HG03108 (cell line): ENCODE data around the gene FBXL12.
"Not testable (repeated sequence)": the region's sequence is repeated elsewhere in the genome, so short reads cannot be mapped to it uniquely, and the experiment has no call there.

Experiments used
- ATAC-seq: cut with Tn5 transposase; IDR thresholded peaks from one replicate; pipeline ENCODE4 v1.9.1; 2021; ENCODE audit warnings: moderate library complexity; ENCODE audit not compliant: unreplicated experiment

Gene FBXL12

GRCh38 chr19:9818734-9819595 is at the start of gene FBXL12:
Gene FBXL12, minus strand, starts transcription at chr19:9819079. Its CDS starts 266 bp downstream, at chr19:9818813.
- peak; percentile 83 for ATAC-seq

GRCh38 chr19:9865732-9866501 is 47.0 kb upstream of the FBXL12 start:
- no peak for ATAC-seq

DNA sequence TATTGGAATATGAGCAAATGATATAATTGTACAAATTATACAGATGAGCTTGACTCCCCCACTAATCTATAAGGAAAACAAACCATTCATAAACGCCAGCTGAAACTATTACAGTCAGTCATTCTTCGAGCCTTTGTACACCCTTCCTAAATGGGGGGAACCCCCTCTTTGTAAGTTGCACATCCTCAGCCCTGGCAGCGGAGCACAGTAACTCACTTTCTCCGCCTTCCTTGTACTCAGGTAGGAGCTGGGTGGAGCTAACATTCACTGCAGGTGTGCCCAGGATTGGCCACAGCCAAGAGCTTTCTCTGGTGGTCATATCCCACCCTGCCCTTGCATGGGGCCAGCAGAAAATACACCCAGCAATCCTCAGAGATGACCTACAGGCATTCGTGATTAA is 44.9 kb upstream of the FBXL12 start:
- ATAC-seq: no peak

DNA sequence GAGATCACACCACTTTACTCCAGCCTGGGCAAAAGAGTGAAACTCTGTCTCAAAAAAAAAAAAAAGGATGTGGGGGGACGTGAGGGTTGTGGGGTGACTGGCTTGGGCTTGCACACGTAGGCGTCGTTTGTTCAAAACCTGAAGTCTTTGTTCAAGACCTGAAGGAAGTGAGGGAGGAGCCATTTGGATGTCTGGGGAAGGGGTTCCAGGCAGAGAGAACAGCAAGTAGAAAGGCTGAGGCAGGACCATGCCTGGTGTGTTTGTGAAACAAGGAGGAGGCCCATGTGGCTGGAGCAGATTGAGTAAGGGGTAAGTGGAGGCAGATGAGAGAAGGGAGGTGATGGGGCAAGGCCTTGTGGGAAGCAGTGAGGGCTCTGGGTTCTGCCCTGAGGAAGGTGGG is 44.1 kb upstream of the FBXL12 start:
- ATAC-seq: no peak

GRCh38 chr19:9861503-9861902 is 42.6 kb upstream of the FBXL12 start:
- ATAC-seq: no peak

GRCh38 chr19:9860407-9860806 is 41.5 kb upstream of the FBXL12 start:
- ATAC-seq: no peak

DNA sequence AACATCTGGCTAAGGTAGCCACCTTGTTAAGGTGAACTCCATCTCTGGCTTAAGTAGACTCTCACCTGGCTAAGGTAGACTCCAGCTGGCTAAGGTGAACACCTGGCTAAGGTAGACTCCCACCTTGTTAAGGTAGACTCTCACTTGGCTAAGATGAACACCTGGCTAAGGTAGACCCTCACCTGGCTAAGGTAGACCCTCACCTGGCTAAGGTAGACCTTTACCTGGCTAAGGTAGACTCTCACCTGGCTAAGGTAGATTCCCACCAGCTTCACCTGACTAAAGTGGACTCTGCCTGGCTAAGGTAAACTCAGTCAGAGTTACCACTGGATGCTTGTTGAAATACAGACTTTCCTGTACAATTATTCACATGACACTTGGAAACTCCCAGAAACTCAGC is 39.9 kb upstream of the FBXL12 start:
- ATAC-seq: no peak

DNA sequence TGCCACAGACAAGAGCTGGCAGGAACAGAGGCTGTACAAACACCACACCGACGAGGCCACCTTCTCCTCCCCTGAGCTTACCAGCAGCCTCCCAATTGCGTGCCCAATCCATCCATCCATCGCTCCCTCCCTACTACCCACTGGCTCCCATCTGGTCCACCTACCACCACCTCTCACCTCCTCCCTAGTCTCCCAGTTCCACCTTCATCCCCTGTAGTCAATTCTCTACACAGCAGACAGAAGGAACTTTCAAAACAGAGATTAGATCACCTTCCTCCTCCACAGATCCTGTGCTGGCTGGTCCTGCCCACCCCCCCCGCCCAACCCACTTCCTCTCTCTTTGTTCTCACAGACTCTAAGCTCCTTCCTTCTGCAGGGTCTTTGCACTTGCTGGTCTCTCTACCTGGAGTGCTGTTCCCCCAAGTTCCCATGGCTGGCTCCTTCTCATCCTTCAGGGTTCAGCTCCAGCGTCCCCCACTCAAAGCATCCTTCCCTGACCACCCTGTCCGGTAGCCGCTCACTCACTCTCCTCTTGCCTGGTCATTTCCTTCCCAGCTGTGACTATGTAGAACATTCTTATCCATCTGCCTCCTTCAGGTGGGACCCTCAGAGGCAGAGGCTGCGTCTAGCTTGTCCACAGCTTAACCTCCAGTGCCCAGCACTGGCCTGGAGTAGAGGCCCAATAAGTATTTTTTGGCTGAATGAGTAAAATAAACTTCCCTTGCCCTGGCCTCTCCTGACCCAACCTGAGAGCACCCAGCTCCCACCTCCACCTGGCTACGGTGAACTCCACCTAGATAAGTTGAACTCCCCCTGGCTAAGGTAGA is 39.3 kb upstream of the FBXL12 start:
- no peak for ATAC-seq

DNA sequence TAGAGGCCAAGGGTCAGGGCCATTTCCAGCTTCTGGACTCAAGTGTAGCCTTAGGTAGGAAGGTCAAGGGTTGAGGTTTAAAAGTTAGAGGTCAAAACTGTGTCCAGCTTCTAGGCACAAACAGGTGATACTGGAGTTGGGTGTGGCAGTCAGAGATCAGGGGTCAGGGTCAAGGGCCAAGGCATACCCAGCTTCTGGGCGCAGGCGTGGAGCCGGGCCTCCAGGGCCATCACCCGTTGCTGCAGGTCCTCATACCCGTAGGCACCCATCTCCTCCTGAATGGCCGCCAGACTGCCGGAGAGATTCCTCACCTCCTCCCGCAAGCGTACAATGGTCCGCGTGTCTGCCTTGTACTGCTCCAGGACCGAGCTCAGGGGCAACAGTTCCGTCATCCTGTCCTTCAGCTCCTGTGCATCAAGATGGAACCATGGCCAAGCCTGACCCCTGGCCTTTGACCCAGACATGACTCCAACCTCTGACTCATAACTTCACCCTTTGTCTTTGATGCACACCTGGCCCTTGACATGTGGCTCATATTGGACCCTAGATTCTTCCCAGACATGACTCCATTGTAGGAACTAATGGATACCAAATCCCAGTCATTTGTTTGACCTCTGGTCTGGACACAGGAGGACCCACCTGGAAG is 38.3 kb upstream of the FBXL12 start:
- no peak for ATAC-seq

- no peak for ATAC-seq
Measured at GRCh38 chr19:9856609-9857008, 37.7 kb upstream of the FBXL12 start.

GRCh38 chr19:9854282-9854846 is 35.5 kb upstream of the FBXL12 start:
- no peak for ATAC-seq

- ATAC-seq: no peak
Measured at GRCh38 chr19:9850235-9850959, 31.5 kb upstream of the FBXL12 start.

DNA sequence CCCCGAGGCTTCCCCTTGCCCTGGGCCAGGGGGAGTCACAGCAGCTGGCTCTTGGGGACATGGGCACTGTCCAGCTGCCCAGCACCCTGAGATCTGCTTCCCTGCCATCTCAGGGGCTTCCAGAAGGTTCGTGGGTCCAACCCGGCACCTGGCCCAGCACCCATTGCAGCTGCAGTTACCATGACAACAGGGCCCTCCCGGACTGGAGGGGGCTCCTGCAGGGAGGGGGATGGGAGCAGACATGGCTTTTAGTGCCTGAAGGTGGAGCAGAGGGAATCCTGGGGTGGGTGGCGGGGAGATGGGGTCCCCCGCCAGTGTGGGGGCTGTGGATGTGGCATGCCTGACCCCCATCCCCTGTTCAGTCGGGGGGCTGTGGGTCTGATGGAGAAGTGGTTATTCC is 30.9 kb upstream of the FBXL12 start:
- no peak for ATAC-seq

DNA sequence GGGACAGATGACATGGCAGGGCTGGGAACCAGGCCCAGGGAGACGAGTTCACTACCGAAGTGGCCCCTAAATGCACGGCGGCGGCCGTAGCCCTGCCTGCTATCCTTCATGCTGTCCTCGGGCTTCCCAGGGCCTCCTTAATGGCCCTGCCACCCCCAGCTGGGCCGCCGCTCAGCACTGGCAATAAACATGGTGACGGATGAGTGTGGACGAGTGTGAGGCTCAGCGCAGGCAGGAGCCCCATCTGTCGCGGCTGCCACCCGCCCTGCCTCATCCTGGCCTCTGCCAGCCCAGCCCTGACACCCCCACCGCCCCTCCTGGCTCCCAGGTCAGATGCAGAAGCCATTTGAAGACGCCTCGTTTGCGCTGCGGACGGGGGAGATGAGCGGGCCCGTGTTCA is 29.9 kb upstream of the FBXL12 start:
- ATAC-seq: no peak

DNA sequence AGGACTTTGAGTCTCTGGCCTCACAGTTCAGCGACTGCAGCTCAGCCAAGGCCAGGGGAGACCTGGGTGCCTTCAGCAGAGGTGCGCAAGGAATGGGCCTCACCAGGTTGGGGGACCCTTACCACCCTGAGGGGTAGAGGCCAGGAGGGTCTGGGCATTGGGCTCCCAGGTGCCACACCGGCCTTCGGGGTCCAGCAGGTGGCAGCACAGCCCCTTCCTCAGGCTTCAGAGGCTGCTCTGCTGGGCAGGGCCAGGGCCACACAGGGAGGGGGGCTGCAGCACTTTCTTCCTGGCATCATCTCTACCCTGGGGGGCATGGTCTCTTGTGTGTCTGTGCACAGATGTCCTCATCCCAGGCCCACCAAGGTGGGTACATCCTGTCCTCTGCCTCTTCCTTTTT is 29.2 kb upstream of the FBXL12 start:
- no peak for ATAC-seq

- no peak for ATAC-seq
Measured at GRCh38 chr19:9847087-9847671, 28.3 kb upstream of the FBXL12 start.

- not testable (repeated sequence) for ATAC-seq
Measured at GRCh38 chr19:9843626-9844273, 24.9 kb upstream of the FBXL12 start.

GRCh38 chr19:9842834-9843625 is 24.2 kb upstream of the FBXL12 start:
- no peak for ATAC-seq
